Hematopoietic multipotent progenitor cell treated with erythropoietin and hydrocortisone succinate and interleukin-3 and kit ligand, for 8 days (in vitro differentiated cells): ENCODE results near the gene BANF2.
"Not testable (repeated sequence)": the region's sequence is repeated elsewhere in the genome, so short reads cannot be mapped to it uniquely, and the experiment has no call there.

Experiments
- DNase-seq: peaks from one replicate; pipeline ENCODE4 v3.0.0-alpha.2; 2015

Gene BANF2

DNA sequence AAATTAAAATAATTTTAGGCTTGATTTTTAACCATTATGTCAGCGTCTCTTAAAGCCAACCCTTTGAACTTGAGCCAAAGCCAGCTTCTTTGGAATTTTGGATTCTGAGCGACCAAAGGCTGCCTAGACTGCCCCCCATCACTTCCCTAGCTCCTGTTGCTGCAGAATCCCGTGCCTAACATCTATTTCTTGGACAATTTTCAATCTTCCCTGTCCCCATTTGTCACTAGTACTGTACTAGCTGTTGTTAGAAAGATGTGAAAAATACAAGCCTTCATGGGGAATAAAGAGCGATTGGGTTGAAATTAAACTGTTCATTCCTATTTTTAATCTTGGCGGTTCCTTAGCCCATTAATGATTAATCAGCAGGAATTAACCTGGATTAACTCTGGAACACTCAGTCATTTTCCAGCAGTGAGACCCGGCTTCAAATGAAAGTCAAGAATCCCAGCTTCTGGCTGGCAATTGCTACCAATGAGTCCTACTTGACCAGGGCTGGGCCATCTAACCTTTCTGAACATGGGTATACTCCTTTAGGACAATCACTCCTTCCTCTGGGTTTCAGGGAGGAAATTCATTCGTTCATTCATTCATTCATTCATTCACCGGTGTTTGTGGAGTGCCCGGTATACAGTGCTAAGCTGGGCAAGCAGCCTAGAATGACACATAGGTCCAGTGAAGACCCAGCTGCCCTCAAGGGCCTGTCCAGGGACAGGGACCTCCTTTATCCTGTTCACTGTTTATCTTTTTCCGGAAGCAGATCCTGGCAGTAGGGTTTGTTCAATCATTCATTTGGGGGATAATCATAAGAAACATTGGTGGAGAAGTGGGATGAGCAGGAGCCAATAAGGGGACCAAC is 16.3 kb upstream of the BANF2 start:
- no peak for DNase-seq

DNA sequence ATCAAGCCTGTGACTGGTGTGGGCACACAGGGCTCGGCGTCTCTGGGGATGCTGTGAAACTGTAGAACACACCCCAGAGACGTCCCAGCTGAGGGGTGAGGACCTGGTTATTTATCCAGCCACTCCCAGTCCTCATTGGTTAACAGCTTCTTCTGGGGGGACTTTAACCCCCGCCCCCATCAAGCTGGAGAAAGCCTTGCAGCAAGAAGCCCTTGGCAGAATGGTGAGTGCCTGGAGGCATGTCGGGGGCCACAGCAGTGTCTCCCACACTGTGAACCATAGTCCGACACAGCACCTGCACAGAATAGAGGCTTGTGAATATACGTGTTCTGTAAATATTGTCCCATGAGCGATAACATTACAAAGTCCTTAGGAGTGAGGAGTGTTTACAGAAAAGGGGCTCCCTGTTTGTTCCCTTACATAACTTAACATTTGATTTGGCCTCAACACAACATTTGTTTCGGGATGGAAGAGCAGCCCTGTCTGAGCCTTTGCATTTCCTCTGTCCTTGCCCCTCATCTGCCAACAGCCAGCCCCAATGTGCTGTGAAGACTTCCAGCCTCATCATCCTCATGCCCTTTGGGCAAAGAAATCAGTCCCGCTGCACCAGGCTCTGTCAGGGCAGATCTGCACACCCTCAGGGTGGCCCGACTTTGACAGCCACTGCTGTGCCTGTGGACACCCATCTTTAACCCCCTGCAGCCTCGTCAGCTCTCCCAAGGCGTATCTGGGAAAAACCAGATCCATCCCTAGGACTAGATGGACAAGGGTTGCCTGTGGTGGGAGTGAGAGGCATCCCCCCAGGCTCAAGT is 15.5 kb upstream of the BANF2 start:
- DNase-seq, result no peak

GRCh38 chr20:17685168-17685567 is 14.6 kb upstream of the BANF2 start:
- DNase-seq, result no peak

DNA sequence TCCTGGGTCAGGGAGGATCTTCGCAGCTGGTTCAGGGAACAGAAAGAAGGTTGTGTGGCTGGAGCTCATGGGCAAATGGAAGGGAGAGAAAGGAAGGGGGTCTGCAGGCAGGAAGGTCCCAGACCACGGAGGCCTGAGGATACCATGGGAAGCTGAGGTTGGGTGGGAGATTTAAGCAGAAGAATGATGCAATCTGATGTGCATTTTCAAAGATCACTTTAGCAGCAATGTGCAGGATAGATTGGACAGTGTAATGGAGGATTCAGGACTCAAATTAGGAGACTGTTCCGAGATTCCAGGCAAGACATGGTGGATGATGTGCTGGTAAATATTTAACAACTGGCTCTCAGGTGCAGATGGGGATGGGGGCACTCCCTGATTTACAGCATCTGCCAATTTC is 12.0 kb upstream of the BANF2 start:
- DNase-seq, result no peak

DNA sequence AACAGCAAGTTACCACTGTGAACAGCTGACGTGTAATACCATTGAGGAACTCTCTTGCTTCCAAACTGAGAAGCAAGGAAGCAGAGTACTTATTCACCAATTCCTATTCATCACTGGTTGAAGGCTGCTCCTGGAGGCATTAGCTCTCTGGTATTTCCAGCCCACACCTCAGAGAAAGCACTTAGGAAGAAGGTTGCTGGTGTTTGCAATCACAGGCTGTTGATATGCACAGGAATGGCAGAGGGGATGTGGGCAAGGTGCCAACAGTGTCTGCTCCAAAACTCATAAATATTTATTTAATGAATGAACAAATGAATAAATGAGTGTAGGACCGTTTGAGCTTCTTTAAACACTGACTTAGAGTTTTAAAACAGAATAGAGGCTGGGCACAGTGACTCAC is 10.8 kb upstream of the BANF2 start:
- no peak for DNase-seq

GRCh38 chr20:17690144-17690543 is 9.6 kb upstream of the BANF2 start:
- DNase-seq, result no peak

- DNase-seq, result no peak
Observed at GRCh38 chr20:17691758-17692157, 8.0 kb upstream of the BANF2 start.

DNA sequence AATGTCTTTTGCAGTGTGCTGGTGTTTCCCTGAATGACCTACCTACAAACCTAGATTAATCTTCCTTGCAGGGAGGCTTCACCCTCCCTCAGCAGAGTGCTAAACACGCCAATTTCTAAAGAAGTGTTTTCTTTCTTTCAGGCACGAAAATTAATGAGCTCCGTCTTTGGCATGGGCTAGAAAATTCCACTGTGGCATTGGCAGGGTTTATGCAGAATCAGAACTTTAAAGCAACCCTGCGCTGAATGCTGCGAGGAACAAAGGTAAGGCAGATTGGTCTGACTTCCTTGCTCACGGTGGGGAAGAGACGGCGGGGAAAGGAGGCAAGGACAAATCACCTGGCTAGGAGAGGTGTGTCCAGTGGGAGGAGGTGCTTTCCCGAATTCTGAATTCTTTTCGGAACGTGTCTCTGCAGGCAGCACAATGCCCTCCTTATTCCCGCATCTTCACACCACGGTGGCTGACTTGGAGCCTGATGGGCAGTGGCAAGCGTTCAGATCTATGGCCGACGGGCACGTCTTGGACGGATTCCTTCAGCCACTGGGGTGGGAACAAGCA is 6.2 kb upstream of the BANF2 start:
- no peak for DNase-seq

GRCh38 chr20:17694767-17695166 is 5.0 kb upstream of the BANF2 start:
- DNase-seq, result no peak

DNA sequence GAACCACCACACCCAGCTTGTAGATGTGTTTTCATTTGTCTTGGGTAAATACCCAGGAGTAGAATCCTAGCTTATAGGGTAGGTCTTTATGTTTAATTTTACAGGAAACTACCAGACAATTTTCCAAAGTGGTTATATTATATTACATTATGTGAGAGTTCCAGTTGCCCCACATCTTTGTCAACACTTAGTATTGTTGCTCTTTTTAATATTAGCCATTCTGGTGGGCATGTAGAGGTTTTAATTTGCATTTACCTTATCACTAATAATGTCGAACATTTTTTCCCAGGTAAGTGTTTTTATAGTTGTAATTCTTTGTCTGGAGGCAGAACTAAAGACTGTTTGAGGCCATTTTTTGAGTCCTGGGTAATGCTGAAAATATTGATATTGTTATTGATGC is 3.5 kb upstream of the BANF2 start:
- DNase-seq, result no peak

DNA sequence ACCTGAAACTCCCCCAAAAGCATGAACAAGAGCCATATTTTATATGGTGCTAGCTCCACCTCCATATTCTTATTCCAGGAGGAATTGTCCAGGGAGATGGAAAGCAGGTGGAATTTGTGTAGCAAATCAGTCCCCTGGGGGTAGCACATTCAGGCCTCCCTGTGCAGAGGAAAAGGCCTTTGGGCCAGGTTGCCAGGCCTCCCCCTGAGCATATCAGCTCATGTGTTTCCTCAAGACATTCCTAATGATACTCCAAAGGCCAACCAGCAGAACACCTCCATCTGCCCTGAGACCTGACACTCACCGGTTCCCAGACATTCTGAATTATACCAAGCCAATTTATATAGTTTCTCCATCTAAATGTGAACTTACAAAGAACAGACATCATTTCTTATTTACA is 2.6 kb upstream of the BANF2 start:
- DNase-seq, result no peak

DNA sequence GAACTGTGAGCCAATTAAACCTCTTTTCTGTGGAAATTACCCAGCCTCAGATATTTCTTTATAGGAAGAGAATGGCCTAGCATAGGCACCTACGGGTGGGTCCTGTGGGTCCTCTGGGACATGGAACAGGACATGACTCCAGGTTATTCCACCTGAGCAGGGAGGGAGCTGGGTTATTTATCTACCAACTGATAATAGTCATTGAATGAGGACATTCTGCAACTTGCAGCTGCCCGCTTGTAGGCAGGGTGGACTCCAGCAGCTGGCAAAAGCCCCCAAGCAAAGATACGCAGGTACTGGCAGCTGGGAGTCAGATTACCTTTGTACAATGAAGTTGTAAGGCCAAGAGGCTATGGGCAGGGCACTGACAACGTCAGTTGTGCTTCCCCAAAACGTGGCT is 1.4 kb upstream of the BANF2 start:
- DNase-seq, result no peak

DNA sequence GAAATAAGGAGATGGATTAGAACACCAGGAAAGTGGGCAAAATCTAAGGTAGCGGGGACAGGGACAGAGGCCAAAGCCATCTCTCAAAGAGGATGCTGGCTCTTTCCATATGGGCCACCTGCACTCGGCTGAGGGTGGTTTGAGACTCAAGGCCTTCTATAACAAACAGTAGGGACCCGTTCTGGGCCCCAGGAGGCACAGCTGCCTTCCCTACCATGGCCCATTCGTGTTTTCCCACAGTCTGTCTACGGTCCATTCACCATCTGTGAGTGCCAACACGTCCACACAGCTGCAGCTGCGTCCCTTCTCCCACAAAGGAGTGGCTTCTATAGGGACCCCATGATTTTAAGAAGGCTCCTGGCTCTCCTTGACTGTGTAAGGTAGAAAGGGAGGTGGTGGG is 871 bp downstream of the BANF2 start:
- no peak for DNase-seq

GRCh38 chr20:17701826-17702225 is 2.1 kb downstream of the BANF2 start:
- DNase-seq, result no peak

DNA sequence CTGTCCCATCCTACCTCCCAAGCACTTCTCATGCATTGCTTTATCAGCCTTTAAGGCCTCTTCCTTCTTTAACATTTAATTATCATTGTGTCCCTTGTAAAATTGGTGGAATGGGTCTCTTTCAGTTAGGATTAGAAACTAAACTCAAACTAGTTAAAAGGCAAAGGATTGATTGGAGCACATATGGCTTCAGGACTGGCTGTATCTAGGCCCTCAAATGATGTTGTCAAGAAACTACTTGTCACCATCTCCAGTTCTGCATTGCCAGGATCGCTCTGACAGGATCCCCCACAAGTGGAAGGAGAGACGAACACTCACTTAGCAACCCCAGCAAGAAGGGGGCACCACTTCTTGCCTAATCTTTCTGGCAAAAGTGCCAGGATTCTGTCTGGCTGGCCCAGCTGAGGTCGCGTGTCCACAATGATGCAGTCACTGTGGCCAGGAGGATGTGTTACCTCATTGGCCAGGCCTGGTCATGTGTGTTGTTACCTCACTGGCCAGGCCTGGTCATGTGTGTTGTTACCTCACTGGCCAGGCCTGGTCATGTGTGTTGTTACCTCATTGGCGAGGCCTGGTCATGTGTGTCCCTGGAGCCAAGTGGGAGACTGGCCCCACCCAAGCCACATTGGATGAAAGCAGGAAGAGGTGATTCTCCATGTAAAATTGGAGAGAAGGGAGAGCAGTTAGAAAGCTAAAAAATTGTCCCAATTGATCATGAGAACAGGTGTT is 5.0 kb downstream of the BANF2 start:
- DNase-seq, result no peak

GRCh38 chr20:17705916-17706315 is 6.2 kb downstream of the BANF2 start:
- no peak for DNase-seq

DNA sequence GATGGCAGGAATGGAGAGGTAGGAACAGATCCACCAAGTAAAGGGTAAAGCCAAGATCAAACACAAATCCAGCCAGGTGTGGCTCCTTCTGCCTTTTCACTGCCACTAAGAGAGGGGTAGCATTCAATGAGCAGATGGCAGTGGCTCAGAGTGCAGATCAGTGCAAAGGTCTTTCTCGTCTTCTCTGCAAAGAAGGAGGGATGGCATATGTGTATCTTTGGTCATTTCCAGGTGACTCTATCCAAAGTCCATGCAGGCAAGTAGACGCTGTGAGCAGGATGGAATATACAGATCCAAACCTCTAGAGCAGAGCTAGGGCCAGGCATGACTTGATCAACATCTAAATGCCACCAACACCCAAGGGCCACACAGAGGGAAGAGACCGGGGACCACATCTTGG is 6.9 kb downstream of the BANF2 start:
- no peak for DNase-seq

- not testable (repeated sequence) for DNase-seq
Observed at GRCh38 chr20:17707951-17708350, 8.2 kb downstream of the BANF2 start.

DNA sequence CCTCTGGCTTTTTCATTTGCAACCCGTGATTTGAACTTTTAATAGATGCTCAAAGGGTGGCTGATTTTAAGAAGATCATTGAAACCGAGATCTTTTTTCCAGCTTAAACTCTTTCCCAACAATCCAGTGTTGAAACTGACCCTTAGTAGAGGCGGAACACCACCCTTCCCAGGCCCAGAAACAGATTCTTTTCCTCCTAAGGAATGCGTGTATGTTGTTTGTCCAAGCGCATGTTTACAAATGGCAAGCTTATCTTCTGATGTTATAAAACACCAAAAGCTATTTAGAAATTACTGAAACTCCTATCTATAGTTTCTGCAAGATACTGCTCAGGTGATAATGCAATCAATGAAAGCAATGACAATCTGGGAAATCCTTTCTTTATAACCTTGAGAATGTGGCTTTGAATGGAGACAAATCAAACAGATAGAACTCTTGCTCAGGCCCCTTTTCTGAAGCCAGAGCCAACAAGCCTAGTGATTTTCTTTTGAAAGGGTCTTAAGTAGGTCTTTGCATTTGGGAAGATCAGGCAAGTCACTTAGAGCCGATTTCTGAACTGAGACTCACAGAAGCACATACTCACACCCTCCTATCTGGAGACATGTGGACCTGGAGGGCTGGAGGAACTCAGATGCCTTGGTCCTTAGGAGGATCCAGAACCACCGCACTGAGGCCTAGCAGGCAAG is 9.1 kb downstream of the BANF2 start:
- DNase-seq, result no peak

DNA sequence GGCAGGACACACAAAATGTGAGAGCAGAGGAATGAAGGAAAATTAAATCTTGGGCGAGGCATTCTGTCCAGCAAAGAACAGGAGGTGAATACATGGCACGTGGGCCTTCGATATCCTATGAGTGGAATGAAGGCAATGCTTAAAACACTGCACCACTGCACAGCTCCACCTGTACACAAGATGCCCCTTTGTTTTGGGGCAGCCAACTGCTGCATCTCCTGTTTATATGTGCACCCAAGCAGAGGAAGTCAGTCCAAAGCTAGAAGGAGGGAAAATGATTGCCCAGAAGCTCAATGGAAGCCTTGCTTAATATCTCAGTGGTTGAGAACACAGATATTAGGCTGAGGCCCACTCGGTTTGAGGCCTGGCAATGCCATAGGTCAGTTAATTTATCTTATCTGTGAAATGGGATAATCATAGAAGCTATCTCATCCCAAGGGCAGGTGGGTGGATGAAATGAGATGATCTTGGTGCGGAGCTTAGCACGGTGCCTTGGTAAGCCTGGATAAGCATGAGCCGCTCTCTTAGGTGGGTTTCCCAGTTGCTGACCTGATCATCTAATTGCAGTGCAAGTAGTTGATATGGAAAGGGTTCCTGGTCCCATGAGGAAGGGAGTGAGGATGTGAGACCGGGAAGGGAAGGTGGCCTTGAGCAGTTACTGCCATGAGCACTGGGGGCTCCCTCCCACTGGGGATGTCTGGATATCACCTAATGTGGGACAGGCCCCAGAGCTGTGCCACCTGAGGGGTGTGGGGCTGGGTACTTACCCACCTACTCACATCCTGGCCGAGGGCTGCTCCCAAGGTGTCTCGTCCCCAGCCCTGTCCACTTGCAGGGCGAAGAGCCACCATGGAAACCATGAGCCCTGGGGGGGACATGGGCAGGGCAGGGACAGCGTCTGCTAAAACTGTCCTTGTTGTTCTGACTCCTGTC is 9.9 kb downstream of the BANF2 start:
- no peak for DNase-seq
